C4-2B (cell line): ENCODE data around the gene TSTD1.

Experiments used
- H3K27ac ChIP-seq: fragments of 450-650 bp; 2 replicates; pipeline ENCODE4 v1.5.1; 2017
- ZFX ChIP-seq: fragments of 450-650 bp; IDR thresholded peaks from 2 replicates; pipeline ENCODE4 v1.6.1; 2017
- TF ChIP-seq, protein P1 (sequence below): fragments of 450-650 bp; conservative IDR thresholded peaks from 2 replicates; pipeline ENCODE4 v1.5.1; 2017; ENCODE audit warnings: mild to moderate bottlenecking

The TSTD1 gene

DNA sequence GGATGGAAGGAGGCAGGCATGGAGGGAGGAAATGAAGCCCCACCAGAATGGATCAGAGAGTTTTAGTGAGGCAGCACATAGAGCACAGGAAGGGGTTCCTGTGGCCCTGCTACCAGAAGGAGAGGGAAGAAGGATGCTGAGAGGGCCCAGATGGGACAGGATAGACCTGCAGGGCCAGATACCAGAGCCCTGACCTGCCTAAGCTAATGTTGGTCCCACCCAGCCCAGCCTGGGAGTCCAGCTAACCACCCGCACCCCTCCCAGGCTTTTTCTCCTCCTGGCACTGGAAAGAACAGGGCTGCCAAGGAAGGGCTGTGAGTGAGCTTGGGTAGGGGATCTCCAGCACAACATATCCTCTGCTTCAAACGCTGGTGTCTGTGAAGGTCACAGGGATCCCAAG lies 43.7 kb upstream of the TSTD1 start:
- TF ChIP-seq, protein P1, sequence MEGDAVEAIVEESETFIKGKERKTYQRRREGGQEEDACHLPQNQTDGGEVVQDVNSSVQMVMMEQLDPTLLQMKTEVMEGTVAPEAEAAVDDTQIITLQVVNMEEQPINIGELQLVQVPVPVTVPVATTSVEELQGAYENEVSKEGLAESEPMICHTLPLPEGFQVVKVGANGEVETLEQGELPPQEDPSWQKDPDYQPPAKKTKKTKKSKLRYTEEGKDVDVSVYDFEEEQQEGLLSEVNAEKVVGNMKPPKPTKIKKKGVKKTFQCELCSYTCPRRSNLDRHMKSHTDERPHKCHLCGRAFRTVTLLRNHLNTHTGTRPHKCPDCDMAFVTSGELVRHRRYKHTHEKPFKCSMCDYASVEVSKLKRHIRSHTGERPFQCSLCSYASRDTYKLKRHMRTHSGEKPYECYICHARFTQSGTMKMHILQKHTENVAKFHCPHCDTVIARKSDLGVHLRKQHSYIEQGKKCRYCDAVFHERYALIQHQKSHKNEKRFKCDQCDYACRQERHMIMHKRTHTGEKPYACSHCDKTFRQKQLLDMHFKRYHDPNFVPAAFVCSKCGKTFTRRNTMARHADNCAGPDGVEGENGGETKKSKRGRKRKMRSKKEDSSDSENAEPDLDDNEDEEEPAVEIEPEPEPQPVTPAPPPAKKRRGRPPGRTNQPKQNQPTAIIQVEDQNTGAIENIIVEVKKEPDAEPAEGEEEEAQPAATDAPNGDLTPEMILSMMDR: no peak
- TF ChIP-seq ZFX: no peak
- peak overlapping the region; percentile 51 for H3K27ac ChIP-seq

DNA sequence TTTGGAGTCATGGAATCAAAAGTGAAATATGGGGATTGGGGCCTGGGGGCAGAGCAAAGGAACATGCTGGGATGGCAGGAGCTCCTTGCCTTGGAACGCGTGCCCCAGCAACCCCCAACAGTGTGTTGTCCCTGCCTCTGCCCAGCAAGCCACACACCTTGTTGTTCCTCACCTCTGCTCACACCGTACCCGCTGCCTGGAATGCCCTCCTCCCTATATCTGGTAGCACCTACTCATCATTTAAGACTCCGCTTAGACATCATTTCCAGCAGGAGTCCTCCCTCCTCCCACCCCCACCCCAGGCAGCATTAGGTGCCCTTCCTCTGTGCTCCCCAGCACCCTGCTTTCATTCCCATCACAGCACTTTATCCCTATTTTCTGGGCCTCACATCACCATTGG lies 42.8 kb upstream of the TSTD1 start:
- H3K27ac ChIP-seq: no peak overlapping the region
- TF ChIP-seq ZFX: no peak
- TF ChIP-seq, protein P1: no peak

DNA sequence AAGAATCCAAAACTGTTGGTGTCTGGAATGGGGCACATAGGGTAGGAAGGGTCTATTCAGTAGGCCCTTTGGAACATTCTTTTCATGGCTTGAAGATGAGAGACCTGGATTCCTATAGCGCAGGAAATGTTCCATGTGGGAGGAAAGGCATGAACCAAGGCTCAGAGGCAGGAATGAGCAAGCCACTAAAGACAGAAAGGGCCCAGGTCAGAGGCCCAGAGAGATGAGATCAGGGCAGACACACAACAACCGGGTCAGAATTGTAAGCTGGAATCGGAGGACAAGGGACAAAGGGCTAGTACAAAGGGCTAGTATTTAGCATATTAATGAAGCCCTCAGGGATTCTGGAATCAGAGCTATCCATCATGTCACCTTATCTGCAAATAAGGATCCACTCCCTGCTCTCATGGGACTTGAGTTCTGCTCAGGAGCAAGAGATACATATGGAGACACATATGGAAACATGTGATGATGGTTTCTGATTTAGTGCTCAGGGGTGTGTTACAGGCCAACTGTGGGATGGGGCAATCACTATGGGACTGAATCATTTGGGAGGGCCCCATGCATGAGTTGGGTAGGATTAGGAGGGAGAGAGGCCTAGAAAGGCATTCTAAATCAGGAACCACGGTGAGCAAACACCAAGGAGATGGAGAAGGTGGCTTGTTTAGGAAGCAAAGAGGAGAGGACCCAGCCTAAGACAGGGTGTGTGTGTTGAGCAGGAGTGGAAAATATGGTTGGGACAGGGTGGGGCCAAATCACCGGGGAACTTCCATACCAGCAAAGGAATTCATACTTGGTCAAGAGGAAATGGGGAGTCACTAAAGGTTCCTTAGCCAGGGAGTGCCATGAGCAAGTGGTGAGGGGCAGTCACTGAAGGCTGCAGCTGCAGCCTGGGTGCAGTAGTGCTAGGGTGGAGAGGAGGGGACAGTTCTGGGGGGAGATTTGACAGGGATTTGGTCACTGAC lies 42.0 kb upstream of the TSTD1 start:
- no peak for TF ChIP-seq ZFX
- TF ChIP-seq, protein P1: no peak
- H3K27ac ChIP-seq: no peak overlapping the region

DNA sequence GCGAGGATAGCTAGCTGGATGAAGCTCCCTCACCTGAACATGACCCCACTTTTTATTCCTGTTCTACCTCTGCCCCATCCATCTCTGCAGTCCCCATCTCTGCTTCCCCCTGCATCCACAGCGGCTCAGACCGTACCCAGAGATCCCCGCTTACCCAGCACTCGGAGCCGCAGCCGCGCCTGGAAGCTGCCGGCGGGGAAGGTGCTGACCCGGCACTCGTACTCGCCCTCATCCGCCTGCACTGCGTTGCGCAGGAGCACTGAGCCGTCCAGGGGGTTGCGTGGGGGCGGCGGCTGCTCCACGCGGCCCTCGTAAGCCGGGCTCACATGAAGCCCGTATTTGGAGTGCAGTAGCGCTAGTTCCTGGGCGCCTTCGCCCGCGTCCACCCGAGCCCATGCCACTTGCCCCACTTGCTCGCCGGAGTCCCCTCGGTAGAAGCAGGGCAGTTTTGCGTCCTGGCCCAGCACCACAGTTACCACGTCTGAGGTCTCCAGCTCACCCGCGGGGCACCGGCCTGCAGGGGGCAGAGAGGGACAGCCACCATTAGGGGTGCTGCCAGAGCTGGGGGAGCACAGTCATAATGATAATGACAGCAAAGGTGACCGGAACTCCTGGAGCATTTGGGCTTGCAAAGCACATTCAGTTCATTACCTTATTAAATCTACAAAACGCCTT lies 40.8 kb upstream of the TSTD1 start:
- no peak overlapping the region for H3K27ac ChIP-seq
- TF ChIP-seq, protein P1: no peak
- TF ChIP-seq ZFX: no peak

DNA sequence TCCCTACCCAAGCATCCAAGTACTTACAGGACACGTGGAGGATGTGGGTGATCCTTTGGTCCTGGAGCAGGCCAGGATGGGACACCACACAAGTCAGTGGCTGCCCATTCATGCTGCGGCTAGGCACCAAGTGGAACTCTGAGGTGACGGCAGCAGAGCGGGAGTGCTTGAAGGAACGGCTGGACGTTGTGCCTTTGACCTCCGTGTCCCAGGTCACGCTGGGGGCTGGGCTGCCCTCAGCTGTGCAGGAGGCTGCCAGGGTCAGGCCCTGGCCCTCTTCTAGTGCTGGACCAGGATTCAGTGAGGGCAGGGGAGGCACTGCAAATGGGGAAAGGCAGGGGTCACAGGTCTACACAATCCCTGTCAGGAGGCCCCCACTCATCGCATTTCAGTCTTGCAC lies 38.7 kb upstream of the TSTD1 start:
- H3K27ac ChIP-seq: no peak overlapping the region
- TF ChIP-seq ZFX: no peak
- TF ChIP-seq, protein P1: no peak

DNA sequence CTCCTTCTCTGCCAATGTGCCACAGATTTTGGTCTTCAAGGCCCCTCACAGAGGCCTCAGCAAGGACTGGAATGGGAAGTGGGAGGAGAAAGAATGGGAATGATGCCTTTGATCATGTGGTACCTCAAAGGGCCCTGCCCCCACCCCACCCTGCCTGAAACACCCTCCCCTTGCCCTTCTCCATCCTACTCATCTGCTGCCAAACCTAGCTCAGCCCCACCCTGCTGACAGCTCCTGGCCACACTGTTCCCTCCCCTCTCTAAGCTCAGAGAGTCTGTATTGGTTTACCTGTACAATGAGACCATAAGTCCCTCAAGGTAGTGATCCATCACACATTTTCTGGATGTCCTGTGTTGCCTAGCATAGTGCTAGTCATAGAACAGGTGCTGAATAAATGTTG lies 37.6 kb upstream of the TSTD1 start:
- no peak overlapping the region for H3K27ac ChIP-seq
- TF ChIP-seq, protein P1: no peak
- TF ChIP-seq ZFX: no peak

DNA sequence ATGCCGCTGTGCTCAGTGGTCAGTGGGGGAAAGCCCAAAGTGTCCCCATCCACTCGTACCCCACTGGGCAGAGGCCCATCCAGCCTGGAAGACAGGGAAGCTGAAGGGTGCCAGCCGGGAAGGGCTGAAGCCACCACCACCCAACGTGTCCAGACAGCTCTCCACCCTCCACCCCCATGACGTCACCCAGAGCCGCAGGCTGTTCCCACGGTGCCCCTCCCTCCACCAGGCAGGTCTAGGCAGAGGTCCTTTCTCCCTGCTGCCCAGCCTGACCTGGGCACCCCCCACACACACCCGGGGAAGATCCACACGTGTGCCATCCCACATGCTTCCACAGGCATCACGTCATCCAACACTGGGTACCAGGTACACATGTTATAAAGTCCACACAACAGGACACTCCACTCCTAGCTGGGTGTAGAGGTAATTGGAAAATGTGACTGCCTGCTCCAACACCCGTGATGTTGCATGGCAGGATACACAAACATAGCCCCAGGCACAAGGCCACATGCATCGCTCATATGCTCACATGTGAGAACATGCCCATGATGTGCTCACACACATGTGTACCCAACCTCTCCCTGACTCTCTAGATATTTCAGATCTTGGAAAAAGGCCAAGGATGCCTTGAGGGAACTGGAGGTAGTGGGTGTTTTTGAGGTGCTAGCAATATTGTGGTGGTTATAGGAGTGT lies 36.1 kb upstream of the TSTD1 start:
- TF ChIP-seq, protein P1: no peak
- TF ChIP-seq ZFX: no peak
- H3K27ac ChIP-seq: no peak overlapping the region
